Measurements from ENCODE around the gene WDR36. TPM values are rescaled to one million over a fixed set of nuclear protein-coding genes. Genes with fewer than 3 reads are reported as not detected.

WDR36 gene
- total RNA-seq, 2 donors from 2014 or later = 21.0 to 22.4 TPM

GRCh38 chr5:111119856-111120255, 27.7 kb downstream of the WDR36 start:
- intact Hi-C loops (cut with DNase I) = no loop called here
- peaks cover 0 to 4% of the 10 kb centered on the region in 2 donors for H3K36me3 ChIP-seq

DNA sequence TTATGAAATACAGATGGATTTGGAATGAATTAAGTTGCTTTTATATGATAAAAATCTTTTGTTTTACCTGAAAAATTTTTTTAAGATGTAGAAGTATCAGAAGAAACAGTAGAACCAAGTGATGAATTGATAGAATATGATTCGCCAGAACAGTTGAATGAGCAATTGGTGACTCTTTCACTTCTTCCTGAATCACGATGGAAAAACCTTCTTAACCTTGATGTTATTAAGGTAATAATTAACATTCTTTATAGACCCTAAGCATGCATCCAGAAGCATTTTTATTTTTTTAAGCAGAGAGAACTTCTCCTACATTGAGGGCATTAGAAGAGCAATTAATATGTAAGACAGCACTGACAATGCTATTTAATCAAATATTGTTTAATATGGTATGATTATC, 28.8 kb downstream of the WDR36 start:
- TF ChIP-seq CTCF (IDR thresholded peaks at IDR 0.05) = no peak
- TF ChIP-seq POLR2A (IDR thresholded peaks at IDR 0.05) = no peak
- TF ChIP-seq POLR2AphosphoS5 (IDR thresholded peaks at IDR 0.05) = no peak
- Histone ChIP-seq H3K27ac (no peak overlapping the region), H3K4me3 (no peak overlapping the region), H3K36me3 (peaks cover 0 to 4% of the 10 kb centered on the region in 2 donors), H3K4me1 (replicated peaks) (no peaks in the 10 kb centered on the region), H3K27me3 (replicated peaks; ENCODE audit: insufficient read depth) (no peaks in the 10 kb centered on the region), H3K9me3 (no peaks in the 10 kb centered on the region)
- DNase-seq (ENCODE audit: low spot score) = no peak
- 78% methylated on average over 2 of the region's 2 CpGs for whole genome bisulfite sequencing
- intact Hi-C loops (cut with DNase I) = no loop called here

More at GRCh38 chr5:111119856-111120255, 27.7 kb downstream of the WDR36 start:
- TF ChIP-seq POLR2AphosphoS5 (IDR thresholded peaks at IDR 0.05) = no peak
- TF ChIP-seq POLR2A (IDR thresholded peaks at IDR 0.05) = no peak
- no peak for TF ChIP-seq CTCF (IDR thresholded peaks at IDR 0.05)
- Histone ChIP-seq H3K4me1 (replicated peaks) (no peaks in the 10 kb centered on the region), H3K27me3 (replicated peaks; ENCODE audit: insufficient read depth) (no peaks in the 10 kb centered on the region), H3K4me3 (no peak overlapping the region), H3K9me3 (no peaks in the 10 kb centered on the region), H3K27ac (no peak overlapping the region)
- WGBS = 86% methylated on average over 2 of the region's 2 CpGs
- no peak for DNase-seq (ENCODE audit: low spot score)

GRCh38 chr5:111121926-111122325, 29.8 kb downstream of the WDR36 start:
- TF ChIP-seq CTCF (IDR thresholded peaks at IDR 0.05) (no peak), POLR2AphosphoS5 (IDR thresholded peaks at IDR 0.05) (no peak), POLR2A (IDR thresholded peaks at IDR 0.05) (no peak)
- peaks cover 0 to 4% of the 10 kb centered on the region in 2 donors for H3K36me3 ChIP-seq
- H3K4me1 ChIP-seq (replicated peaks) = no peaks in the 10 kb centered on the region
- no peak overlapping the region for H3K4me3 ChIP-seq
- no peak for DNase-seq (ENCODE audit: low spot score)
- H3K27me3 ChIP-seq (replicated peaks; ENCODE audit: insufficient read depth) = no peaks in the 10 kb centered on the region
- H3K9me3 ChIP-seq = no peaks in the 10 kb centered on the region
- intact Hi-C loops (cut with DNase I) = no loop called here
- no peak overlapping the region for H3K27ac ChIP-seq

- DNase-seq (ENCODE audit: low spot score) = no peak
- H3K4me1 ChIP-seq (replicated peaks) = no peaks in the 10 kb centered on the region
- no peak for TF ChIP-seq POLR2AphosphoS5 (IDR thresholded peaks at IDR 0.05)
- no peaks in the 10 kb centered on the region for H3K9me3 ChIP-seq
- no peak overlapping the region for H3K4me3 ChIP-seq
- peaks cover 0 to 4% of the 10 kb centered on the region in 2 donors for H3K36me3 ChIP-seq
- H3K27ac ChIP-seq = no peak overlapping the region
- intact Hi-C loops (cut with DNase I) = no loop called here
- no peaks in the 10 kb centered on the region for H3K27me3 ChIP-seq (replicated peaks; ENCODE audit: insufficient read depth)
- WGBS = 71% methylated on average over 2 of the region's 2 CpGs
These were observed 30.2 kb downstream of the WDR36 start for GRCh38 chr5:111122398-111122797.

DNA sequence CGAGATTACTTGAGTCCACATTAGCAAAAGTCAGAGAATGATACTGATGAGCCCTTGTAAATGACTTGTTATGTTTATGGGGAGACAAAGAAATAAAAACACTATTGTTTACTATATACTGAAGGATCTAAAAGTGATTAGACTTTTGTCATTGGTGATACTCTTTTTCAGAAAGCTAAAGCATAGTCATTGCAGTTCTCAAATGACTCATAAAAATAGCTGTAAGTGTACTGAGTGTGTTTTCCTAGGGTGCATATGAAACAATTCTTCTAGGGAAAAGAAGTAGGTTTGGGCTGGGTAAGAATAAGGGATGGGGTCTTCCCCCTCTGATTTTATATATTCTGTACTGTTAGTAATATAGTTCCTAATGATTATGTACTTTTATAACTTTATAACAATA, 32.6 kb downstream of the WDR36 start:
- Histone ChIP-seq H3K4me3 (no peak overlapping the region), H3K27me3 (replicated peaks; ENCODE audit: insufficient read depth) (no peaks in the 10 kb centered on the region), H3K36me3 (peaks cover 0 to 4% of the 10 kb centered on the region in 2 donors), H3K27ac (no peak overlapping the region), H3K9me3 (no peaks in the 10 kb centered on the region), H3K4me1 (replicated peaks) (no peaks in the 10 kb centered on the region)
- TF ChIP-seq POLR2A (IDR thresholded peaks at IDR 0.05) (no peak), CTCF (IDR thresholded peaks at IDR 0.05) (no peak), POLR2AphosphoS5 (IDR thresholded peaks at IDR 0.05) (no peak)
- no peak for DNase-seq (ENCODE audit: low spot score)
- WGBS = 76% methylated on average over 1 of the region's 1 CpG
- intact Hi-C loops (cut with DNase I) = no loop called here

All from prostate gland (tissue), 2 donors.